GM18951 (cell line): ENCODE measurements around the gene JMJD1C.
"Not testable (repeated sequence)": the region's sequence is repeated elsewhere in the genome, so short reads cannot be mapped to it uniquely, and the experiment has no call there.

Source experiments
- POLR2A ChIP-seq: IDR thresholded peaks from 4 replicates; pipeline ENCODE4 v1.6.1; 2011; ENCODE audit warnings: mild to moderate bottlenecking; ENCODE audit not compliant: insufficient read length, insufficient read depth; ENCODE audit errors: extremely low read depth
- in situ Hi-C: fragments of 300-500 bp; cut with MboI; formaldehyde crosslinking; loops from one replicate; pipeline ENCODE4 v1.12.0; 2022; ENCODE audit warnings: low sequenced_read_pairs, mixed read lengths, inconsistent platforms; ENCODE audit not compliant: unreplicated experiment

JMJD1C gene

GRCh38 chr10:63465293-63466143, at the start of gene JMJD1C:
JMJD1C (minus strand) TSS chr10:63465977; CDS start chr10:63465662, 315 bp downstream.
- in situ Hi-C loops, result no loop called here
- peak; percentile 71 for TF ChIP-seq POLR2A

DNA sequence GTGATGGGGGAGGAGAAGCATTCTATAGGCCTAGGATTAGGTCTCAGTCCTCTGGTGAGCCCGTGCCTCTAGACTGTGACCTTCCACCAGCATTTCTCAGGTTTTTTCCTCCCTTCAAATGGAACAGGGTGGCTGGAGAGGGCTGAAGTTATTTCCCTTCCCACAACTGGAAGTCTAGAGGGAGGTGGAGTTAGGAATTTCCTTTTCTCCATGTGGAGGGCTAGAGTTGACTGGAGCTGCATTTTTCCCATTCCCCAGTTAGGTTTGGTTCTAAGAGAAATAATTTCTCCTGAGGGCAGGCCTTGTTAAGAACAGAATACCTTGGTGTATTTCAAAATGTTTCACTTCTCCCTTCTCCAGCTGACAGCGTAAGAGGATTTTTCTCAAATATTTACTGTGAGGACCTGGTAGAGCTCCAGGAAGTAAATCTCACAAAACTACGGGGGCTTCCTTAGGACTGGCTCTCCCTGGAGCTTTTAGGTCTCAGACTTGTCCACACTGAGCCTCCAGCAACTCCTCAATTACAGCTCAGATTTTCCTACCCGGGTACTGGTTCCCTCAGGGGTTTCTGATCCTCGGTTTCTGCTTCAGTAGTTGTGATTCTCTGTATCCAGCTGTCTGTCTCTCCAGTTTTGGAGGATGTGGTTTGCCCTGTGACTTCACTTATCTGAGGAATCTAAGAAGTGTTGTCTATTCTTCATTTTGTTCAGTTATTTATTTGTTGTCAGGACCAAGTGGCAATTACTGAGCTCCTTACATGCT, 49.4 kb upstream of the JMJD1C start:
- TF ChIP-seq POLR2A, result no peak
- in situ Hi-C loops, result no loop called here

GRCh38 chr10:63506554-63506953, 40.8 kb upstream of the JMJD1C start:
- no peak for TF ChIP-seq POLR2A
- in situ Hi-C loops, result no loop called here

DNA sequence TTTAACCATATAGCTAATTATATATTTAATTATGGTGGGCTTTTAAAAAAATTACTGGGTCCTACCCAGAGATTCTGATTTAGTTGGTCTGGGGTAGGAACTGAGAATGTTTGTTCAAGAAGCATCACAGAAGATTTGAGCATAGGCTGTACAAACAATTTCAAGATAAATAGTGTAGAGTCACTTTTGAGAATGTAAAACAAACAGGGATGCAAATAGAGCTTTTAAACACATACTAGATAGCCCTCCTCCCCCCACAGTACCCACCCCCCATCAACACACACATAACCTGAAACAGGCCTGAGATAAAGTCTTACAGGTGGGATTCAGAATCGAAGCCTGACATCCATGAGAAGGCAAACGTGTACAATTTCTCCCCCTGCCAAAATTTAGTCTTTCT, 39.8 kb upstream of the JMJD1C start:
- in situ Hi-C loops, result no loop called here

GRCh38 chr10:63504145-63504881, 38.5 kb upstream of the JMJD1C start:
- TF ChIP-seq POLR2A, result no peak
- in situ Hi-C loops, result no loop called here

More for the DNA sequence above, 39.8 kb upstream of the JMJD1C start:
- TF ChIP-seq POLR2A, result no peak

DNA sequence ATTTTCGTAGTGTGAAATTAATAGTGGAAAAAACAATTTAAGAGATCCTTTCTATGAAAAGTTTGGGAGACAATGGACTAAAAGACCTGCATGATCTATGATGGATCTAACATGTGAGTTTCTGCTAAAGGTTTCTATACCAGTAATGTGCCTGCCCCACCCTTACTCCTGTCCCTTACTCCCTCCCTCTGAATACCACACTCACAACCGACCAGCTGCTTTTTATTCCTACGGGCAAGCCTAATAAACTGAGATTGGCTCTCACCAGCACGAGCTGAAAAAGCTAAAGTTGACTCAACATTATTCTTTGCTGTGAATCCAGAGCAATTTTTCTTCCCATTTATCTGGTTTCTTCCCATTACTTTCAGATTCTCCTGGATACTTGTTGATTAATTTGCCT, 37.6 kb upstream of the JMJD1C start:
- TF ChIP-seq POLR2A, result no peak
- in situ Hi-C loops, result no loop called here

DNA sequence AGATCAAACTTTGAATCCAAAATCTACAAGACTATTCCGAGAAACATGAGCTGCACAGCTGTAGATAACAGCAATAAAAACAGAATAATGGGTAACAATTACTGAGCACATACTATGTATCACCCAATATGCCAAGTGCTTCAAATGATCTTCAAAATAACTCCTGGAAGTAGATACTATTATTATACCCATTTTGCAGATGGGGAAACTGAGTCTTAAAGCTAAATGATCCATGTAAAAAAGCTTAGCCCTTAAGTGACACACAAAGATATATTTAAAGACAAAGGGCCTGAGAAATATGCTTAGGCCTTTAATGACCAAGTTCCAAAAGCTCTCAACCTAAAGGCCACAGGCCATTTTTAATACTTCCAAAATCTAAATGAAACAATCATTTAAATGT, 37.1 kb upstream of the JMJD1C start:
- TF ChIP-seq POLR2A, result no peak
- in situ Hi-C loops, result no loop called here

DNA sequence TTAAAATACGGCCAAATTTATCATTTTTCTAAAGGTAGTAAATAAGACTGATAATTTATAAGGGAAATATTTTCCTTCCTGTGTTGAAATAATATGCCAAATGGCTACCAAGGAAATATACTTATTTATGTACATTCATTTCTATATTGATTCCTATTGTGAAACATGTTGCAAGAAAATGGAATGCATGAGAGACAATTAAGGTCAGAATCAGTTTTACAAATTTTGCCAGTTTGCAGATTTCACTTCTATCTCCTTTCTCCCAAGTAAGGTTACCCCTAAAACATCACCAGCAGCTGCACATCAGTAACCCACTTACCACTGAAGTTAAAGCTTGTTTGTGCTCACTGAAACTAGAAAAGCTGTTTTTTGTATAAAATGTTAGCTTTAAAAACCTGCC, 36.2 kb upstream of the JMJD1C start:
- in situ Hi-C loops, result no loop called here
- no peak for TF ChIP-seq POLR2A

DNA sequence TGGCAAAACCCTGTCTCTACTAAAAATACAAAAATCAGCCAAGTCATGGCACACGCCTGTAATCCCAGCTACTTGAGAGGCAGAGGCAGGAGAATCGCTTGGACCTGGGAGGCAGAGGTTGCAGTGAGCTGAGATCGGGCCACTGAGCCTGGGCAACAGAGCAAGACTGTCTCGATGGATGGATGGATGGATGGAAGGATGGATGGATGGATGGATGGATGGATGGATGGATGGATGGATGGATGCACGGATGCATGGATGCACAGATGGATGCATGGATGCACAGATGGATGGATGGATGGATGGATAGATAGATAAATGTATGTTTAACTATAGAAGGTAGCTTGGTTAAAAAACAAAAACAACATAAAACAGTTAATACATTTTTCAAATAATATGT, 34.8 kb upstream of the JMJD1C start:
- in situ Hi-C loops, result not testable (repeated sequence)

- in situ Hi-C loops, result no loop called here
Measured at GRCh38 chr10:63498665-63499064, 32.9 kb upstream of the JMJD1C start.

GRCh38 chr10:63497321-63497720, 31.5 kb upstream of the JMJD1C start:
- no peak for TF ChIP-seq POLR2A

More at GRCh38 chr10:63498665-63499064, 32.9 kb upstream of the JMJD1C start:
- no peak for TF ChIP-seq POLR2A

DNA sequence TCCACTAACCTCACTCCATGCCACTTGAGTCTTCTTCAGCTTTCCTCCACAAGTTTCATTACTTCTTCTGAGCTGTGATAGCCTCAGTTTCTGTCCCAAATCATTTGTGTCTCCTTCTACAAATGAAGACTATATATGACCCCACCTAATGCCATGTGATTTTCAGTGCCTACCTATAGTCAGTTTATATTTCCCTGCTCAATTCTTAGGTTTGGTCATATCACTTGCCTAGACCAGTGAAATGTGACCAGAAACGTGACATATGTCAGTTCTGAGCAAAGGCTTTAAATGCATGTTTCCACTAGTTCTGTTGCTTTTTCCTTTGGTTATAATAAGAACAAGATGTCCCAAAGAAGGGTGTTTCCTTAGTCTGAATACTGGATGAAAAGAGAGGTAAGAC, 30.8 kb upstream of the JMJD1C start:
- no peak for TF ChIP-seq POLR2A
- in situ Hi-C loops, result no loop called here

More at GRCh38 chr10:63497321-63497720, 31.5 kb upstream of the JMJD1C start:
- in situ Hi-C loops, result no loop called here

DNA sequence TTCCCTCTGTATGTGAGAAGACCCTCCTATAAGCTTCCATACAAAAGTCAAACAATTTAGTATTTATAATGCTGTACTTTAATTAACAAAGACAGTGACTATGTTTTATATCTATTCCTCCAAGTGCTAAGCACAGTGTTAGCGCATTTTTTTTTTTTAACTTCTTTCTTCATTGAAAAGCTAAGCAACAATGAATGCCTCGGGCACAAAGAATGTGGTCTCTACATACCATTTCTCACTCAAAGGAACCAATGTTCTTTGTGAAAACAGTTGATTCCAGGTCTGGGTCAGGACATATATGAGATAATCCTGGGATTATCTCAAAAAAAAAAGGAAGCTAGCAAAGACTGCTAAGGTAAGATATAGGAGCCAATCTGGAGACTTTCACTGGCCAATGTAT, 29.2 kb upstream of the JMJD1C start:
- no peak for TF ChIP-seq POLR2A
- in situ Hi-C loops, result no loop called here

DNA sequence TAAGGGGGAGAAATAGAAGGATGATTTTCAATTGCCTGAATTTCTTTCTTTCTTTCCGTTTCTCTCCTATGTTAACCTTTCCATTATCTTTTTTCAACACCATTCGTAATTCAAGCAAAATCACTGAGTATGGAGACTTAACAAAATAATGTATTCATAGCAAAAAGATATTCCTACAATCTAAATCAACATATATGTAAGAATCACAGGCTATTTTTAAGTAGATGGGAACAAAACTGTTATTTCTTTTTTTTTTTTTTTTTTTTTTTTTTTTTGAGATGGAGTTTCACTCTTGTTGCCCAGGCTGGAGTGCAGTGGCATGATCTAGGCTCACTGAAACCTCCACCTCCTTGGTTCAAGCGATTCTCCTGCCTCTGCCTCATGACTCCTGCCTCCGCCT, 27.2 kb upstream of the JMJD1C start:
- in situ Hi-C loops, result no loop called here
- TF ChIP-seq POLR2A, result no peak

DNA sequence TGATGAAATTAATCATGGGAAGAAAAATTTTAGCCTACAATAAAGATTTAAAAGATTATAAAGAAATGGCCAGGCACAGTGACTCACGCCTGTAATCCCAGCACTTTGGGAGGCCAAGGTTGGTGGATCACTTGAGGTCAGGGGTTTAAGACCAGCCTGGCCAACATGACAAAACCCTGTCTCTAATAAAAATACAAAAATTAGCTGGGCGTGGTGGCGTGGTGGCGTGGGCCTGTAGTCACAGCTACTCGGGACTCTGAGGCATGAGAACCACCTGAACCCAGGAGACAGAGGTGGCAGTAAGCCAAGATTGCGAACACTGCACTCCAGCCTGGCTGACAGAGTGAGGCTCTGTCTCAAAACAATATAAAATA, 26.5 kb upstream of the JMJD1C start:
- in situ Hi-C loops, result not testable (repeated sequence)
